C4-2B (cell line): ENCODE measurements around the gene HK1.

ENCODE experiments used
- H3K27ac ChIP-seq: fragments of 450-650 bp; 2 replicates; pipeline ENCODE4 v1.5.1; 2017
- CTCF ChIP-seq: fragments of 450-650 bp; conservative IDR thresholded peaks from 2 replicates; pipeline ENCODE4 v1.5.1; 2017; ENCODE audit warnings: mild to moderate bottlenecking
- ZFX ChIP-seq: fragments of 450-650 bp; IDR thresholded peaks from 2 replicates; pipeline ENCODE4 v1.6.1; 2017

The HK1 gene

GRCh38 chr10:69403519-69403918 lies 125.2 kb downstream of the HK1 start:
- no peak for TF ChIP-seq CTCF
- TF ChIP-seq ZFX = no peak
- no peak overlapping the region for H3K27ac ChIP-seq

- no peak for TF ChIP-seq ZFX
- no peak for TF ChIP-seq CTCF
- no peak overlapping the region for H3K27ac ChIP-seq
Measured at GRCh38 chr10:69404786-69405185, 126.5 kb downstream of the HK1 start.

- TF ChIP-seq CTCF = no peak
- no peak for TF ChIP-seq ZFX
- H3K27ac ChIP-seq = no peak overlapping the region
Measured at GRCh38 chr10:69405221-69405620, 126.9 kb downstream of the HK1 start.

- TF ChIP-seq ZFX = no peak
- TF ChIP-seq CTCF = no peak
- no peak overlapping the region for H3K27ac ChIP-seq
Measured at GRCh38 chr10:69406302-69406811, 128.1 kb downstream of the HK1 start.

- no peak overlapping the region for H3K27ac ChIP-seq
- TF ChIP-seq CTCF (no peak), ZFX (no peak)
Measured at GRCh38 chr10:69406816-69407580, 128.7 kb downstream of the HK1 start.

- TF ChIP-seq ZFX (no peak), CTCF (no peak)
- H3K27ac ChIP-seq = no peak overlapping the region
Measured at GRCh38 chr10:69407621-69408301, 129.5 kb downstream of the HK1 start.
